GM19043 (cell line): ENCODE data around the gene TIMP3.
"Not testable (repeated sequence)": the region's sequence is repeated elsewhere in the genome, so short reads cannot be mapped to it uniquely, and the experiment has no call there.

ENCODE experiments used
- ATAC-seq: cut with Tn5 transposase; IDR thresholded peaks from one replicate; pipeline ENCODE4 v1.9.1; 2021; ENCODE audit warnings: low read depth; ENCODE audit not compliant: unreplicated experiment

The TIMP3 gene

DNA sequence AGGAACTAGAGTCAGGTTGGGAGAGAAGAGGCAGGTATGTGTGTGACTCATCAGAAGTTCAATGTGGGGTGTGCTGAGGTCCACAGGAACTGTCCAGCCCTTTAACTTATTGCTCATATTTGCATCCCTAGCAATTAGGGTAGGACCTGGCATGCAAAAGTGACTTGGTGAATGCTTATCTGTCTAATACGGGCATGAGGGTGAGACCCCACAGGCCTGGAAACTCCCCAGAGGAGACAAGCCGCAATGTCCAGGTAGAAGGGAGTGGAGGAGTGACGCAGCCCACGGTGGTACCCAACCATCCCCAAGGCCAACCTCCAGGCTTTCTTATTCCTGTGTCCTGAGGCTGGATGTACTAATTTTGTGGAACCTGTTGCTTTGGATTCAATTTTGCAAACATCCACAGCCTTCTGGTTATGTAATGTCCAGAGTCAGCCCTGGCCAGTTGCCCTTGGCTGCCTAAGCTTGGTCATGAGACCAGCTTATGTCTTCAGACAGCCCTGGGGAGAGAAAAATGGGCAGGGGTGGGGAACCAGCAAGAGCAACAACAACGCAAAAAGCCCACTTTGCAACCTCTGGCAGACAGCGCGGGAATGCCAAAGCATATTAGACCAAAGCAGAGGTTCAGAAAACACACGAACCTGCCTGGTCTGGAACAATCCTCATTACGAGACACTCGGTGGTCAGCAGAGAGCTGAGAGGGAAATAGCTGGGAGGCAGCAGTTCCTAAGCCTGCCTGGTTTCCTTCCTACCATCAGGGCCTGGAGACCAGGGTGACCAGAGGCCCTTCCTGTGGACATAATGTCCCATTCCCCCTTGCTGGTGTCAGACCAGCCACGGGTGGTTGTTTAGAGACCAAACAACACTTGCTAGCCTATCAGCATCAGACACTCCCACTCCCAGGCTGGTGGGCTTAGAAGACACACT is 49.3 kb downstream of the TIMP3 start:
- ATAC-seq, result no peak

GRCh38 chr22:32852395-32853251 is 51.1 kb downstream of the TIMP3 start:
- ATAC-seq, result no peak

GRCh38 chr22:32853662-32854061 is 52.2 kb downstream of the TIMP3 start:
- ATAC-seq, result no peak

DNA sequence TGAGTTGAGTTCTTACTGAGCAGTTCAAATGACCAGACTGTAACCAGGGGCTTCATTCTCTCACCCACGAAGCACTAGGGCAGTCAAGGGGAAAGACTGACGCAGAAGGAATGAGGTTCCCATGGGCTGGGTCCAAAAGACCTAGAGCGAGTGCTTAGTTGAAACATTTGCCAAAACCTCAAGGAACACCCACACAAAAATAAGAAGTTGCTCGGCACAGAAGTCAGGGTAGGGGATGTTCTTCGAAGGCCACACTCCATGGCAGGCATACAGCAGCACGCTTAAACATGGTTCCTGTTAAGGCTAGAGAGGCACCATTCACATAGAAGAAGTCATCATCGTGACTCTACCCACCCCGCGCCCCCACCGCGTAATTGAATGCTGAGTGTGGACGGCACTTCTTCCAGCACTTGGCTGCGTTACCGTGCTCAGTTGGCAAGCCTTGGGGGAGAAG is 52.9 kb downstream of the TIMP3 start:
- ATAC-seq, result no peak

DNA sequence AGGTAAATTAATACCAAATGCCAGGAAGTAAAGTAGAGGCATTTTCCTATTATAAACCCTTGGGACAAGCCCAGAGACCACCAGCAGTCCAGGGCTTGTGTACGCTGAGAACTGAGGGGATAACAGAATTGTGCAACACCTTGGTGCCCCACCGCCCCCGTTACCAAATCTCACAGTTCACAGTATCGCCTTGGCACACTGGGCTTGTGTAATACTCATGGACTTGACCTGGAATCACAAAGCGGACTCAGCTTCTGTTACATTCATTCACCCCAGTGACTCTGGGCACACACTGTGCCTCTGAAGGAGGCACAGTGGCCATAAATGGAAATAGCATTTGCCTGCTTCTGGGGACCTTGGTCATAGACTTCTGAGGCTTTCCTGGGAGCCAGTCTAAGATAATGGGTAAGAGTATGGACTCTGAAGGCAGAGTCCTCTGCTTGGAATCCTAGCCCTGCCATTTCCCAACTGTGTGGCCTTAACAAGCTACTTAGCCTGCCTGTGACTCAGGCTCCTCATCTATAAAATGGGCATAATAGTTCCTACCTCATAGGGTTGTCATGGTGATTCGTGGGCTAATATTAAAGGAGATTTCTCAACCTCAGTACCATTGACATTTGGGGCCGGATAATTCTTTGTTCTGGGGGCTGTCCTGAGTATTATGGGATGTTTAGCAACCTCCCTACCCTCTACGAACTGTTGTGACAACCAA is 53.7 kb downstream of the TIMP3 start:
- ATAC-seq, result no peak

GRCh38 chr22:32858121-32858703 is 56.7 kb downstream of the TIMP3 start:
- no peak for ATAC-seq

GRCh38 chr22:32858957-32859356 is 57.5 kb downstream of the TIMP3 start:
- ATAC-seq, result no peak

DNA sequence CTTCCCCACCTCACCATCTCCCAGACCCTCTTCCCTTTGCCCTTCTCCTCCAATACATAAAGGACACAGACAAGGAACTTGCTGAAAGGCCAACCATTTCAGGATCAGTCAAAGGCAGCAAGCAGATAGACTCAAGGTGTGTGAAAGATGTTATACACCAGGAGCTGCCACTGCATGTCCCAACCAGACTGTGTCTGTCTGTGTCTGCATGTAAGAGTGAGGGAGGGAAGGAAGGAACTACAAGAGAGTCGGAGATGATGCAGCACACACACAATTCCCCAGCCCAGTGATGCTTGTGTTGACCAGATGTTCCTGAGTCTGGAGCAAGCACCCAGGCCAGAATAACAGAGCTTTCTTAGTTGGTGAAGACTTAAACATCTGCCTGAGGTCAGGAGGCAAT is 58.2 kb downstream of the TIMP3 start:
- ATAC-seq, result no peak

- ATAC-seq, result no peak
Observed at GRCh38 chr22:32861330-32861729, 59.8 kb downstream of the TIMP3 start.

GRCh38 chr22:32862083-32862482 is 60.6 kb downstream of the TIMP3 start:
- ATAC-seq, result no peak

DNA sequence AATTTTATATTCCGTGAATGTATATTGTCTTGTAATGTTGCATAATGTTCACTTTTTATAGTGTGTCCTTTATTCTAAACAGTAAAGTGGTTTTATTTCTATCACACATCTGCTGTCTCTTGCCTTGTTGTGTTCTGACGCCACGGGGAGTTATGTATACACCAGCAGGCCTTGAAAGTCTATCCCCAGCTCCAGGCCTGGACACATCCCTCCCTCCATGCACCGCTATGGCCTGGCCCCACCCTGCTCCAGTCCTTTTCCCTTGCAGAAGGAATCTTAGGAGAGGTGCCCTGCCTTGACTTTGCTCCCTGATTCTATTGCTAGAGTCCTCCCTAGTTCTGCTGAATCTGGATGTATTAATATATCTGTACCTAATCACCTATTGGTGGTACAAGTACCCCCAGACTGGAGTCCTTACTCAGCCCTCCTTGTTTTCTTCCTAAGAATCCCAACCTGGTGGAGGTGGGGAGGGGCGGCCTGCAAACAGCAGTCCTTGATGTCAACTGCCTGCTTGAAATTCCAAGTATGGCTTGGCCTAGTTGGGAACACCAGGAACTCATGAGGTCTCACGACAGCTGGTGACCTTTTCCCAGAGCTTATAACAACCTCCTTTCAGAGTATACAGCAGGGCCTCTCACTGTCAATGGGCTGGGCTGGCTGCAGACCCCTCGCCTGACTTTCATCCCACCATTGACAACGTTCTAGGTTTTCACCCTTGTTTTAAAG is 61.6 kb downstream of the TIMP3 start:
- ATAC-seq, result no peak

DNA sequence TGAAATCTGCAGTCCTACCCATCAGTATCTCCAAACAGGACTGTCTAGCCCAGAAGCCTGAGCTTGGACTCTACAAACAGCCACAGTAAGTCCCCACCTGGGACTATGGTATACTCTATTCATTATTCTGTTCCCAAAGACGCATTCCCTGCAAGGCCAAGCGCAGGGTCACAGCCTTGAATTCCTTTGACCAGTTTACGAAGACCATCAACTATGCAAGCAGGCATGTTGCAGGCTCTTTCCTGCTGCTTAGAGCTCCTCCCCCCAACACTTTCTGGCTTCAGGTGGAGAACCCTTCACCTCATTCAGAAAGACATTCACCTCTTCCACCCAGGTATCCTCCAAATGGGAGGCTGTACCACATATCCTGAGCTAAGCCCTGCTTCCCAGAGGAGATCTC is 62.5 kb downstream of the TIMP3 start:
- no peak for ATAC-seq

- ATAC-seq, result no peak
Observed at GRCh38 chr22:32864596-32864995, 63.1 kb downstream of the TIMP3 start.

- no peak for ATAC-seq
Observed at GRCh38 chr22:32866953-32867352, 65.4 kb downstream of the TIMP3 start.

DNA sequence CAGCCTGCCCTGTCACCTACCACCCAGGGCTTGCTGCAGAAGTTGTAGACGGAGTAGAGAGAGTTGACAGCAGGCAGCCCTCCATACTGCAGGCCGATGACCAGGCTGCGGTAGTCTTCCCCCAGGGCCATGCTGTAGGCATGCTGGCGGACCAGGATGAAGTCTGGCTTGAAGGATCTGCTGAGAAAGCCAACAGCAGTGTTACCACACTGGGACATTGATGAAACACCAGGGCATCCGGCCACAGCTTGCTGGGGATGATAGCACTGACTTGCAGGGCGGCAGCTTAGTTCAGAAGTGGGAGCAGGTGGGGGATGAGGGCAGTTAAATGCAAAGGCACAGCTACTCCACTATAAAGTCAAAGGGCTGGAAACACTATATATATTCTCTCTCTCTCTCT is 67.4 kb downstream of the TIMP3 start:
- ATAC-seq, result no peak

- no peak for ATAC-seq
Observed at GRCh38 chr22:32870474-32870873, 69.0 kb downstream of the TIMP3 start.

DNA sequence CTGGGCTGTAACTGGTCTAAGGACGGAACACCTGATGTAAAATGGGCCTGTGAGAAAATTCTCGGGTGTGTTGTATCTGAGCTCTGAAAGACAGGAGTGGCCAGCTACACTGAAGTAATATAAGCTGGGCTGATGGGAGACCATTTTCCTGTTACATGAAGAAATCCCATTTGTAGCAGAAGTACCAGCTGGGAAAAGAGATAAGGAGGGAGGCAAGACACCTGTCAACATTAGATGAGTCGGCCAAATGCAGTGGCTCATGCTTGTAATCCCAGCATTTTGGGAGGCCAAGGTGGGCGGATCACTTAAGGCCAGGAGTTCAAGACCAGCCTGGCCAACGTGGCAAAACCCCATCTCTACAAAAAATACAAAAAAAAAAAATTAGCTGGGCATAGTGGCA is 72.1 kb downstream of the TIMP3 start:
- not testable (repeated sequence) for ATAC-seq

DNA sequence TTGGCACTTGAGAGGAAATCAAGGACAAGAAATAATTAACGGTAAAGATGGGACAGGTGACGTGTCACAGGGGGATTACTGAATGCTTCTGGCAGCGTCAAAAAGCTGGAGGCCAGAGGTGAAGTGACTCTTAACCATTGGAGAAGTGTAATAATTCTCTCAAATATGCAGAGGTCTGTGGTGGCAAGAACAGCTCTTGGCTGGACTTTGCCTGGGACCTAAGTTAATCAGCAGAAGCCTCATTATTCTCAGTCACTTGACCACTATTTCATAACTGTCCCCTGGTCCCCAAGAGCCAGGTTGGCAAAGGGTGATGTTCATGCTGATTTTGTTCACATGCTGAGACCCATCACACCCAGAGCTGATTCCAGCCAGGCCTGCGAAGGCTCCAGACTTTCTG is 72.9 kb downstream of the TIMP3 start:
- no peak for ATAC-seq

DNA sequence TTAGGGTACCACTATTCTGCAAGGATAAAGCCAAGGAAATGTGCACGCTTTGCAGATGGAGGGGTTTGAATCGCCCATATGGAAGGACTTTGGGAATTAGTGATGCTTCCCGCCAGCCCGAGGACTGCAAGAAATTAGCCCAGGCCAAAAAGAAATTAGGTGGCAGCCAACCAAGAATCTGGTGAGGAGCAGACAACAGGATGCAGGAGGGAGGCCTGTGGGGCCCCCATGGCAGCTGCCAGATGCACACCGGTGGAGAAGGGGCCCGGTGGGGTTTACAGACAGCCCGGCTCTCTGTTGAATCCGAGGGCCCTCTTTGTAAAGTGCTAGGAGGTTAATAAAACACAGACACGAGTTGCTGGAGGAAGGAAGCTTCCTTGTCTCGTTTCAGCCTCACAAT is 73.5 kb downstream of the TIMP3 start:
- ATAC-seq, result no peak

DNA sequence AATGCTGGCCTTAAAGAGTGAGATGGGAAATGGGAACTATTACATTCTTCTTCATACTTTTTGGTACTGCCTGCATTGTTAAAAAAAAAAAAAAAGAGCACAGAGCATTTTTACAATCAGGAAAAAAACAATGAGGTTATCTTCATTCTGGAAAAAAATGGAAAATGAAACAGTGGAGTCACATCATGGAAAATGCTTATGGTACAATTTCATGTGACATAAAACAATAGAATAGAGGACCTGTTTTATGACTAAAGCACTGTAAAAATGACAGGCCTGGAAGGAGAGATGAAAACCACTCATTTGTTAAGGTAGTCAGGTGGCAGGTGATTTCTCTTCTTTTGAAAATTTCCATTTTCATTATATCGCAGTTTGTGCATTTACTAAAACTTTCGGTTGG is 75.0 kb downstream of the TIMP3 start:
- ATAC-seq, result no peak
